K562 (cell line): ENCODE data around the gene HEATR3. TPM values are rescaled to one million over a fixed set of nuclear protein-coding genes. Genes with fewer than 3 reads are reported as not detected.

Experiments
- ARNT ChIP-seq, 2 experiments: fragments of 450-650 bp; IDR thresholded peaks; 2 replicates each; pipeline ENCODE4 v1.6.1; 2016; ENCODE audit warnings: mild to moderate bottlenecking in 1 of 2
- BCOR ChIP-seq: fragments of 450-650 bp; IDR thresholded peaks from 2 replicates; pipeline ENCODE4 v1.6.1; 2016
- CEBPB ChIP-seq: fragments of 450-650 bp; IDR thresholded peaks from 2 replicates; pipeline ENCODE4 v1.6.1; 2016; ENCODE audit warnings: missing genetic modification characterization, missing compliant biosample characterization
- COPS2 ChIP-seq: fragments of 450-650 bp; conservative IDR thresholded peaks from 2 replicates; pipeline ENCODE4 v1.6.1; 2016; ENCODE audit warnings: mild to moderate bottlenecking, moderate library complexity
- FOS ChIP-seq: IDR thresholded peaks from 3 replicates; pipeline ENCODE4 v1.6.1; 2011; ENCODE audit not compliant: insufficient read length; ENCODE audit errors: extremely low read depth
- GTF2B ChIP-seq: IDR thresholded peaks from 2 replicates; pipeline ENCODE4 v1.6.1; 2011; ENCODE audit not compliant: insufficient read length; ENCODE audit errors: extremely low read depth
- JUN ChIP-seq, 2 experiments: sonication (generic) in 1 of 2; formaldehyde crosslinking in 1 of 2; IDR thresholded peaks; 2 replicates each; pipeline versions ENCODE4 v1.6.1 to v1.8.0; 2012 to 2022; ENCODE audit warnings: borderline replicate concordance in 2 of 2, mild to moderate bottlenecking in 2 of 2, improper control_type of control experiment in 1 of 2, low read depth in 1 of 2, low read length in 1 of 2, missing genetic modification reagents in 1 of 2
- NEUROD1 ChIP-seq: fragments of 150-350 bp; IDR thresholded peaks from 2 replicates; pipeline ENCODE4 v1.6.1; 2014; ENCODE audit warnings: borderline replicate concordance, low read length, low read depth; ENCODE audit not compliant: partially characterized antibody
- NFE2L1 ChIP-seq: fragments of 450-650 bp; IDR thresholded peaks from 2 replicates; pipeline ENCODE4 v1.6.1; 2016; ENCODE audit warnings: missing genetic modification characterization, low read depth, mild to moderate bottlenecking, missing compliant biosample characterization, moderate library complexity, borderline replicate concordance
- NR4A1 ChIP-seq, 2 experiments: fragments of 250-450 bp in 1 of 2; fragments of 450-650 bp in 1 of 2; sonication (Bioruptor Pico) in 1 of 2; IDR thresholded peaks; 2 replicates each; pipeline versions ENCODE4 v1.4.0 to v1.6.1; 2016 to 2020; ENCODE audit warnings: mild to moderate bottlenecking in 2 of 2, missing compliant biosample characterization in 1 of 2, missing genetic modification characterization in 1 of 2, moderate library complexity in 1 of 2
- RNF2 ChIP-seq: sonication (generic); IDR thresholded peaks from 2 replicates; pipeline ENCODE4 v1.6.1; 2016
- TSC22D4 ChIP-seq: fragments of 450-650 bp; IDR thresholded peaks from 2 replicates; pipeline ENCODE4 v1.6.1; 2016; ENCODE audit warnings: missing genetic modification characterization, missing biosample characterization, control low read depth
- ZBTB8A ChIP-seq: fragments of 450-650 bp; IDR thresholded peaks from 2 replicates; pipeline ENCODE4 v1.6.1; 2018; ENCODE audit warnings: mild to moderate bottlenecking, moderate library complexity; ENCODE audit not compliant: partially characterized antibody
- ZNF717 ChIP-seq: fragments of 250-450 bp; sonication (Bioruptor Pico); IDR thresholded peaks from 2 replicates; pipeline ENCODE4 v1.5.0; 2021
- polyA plus RNA-seq, 8 experiments: library from polyadenylated mRNA; depleted of rRNA in 4 of 8; stranded (reverse) in 5 of 8; unstranded in 3 of 8; fragments of >200 nt; fragmentation: Nextera tagmentation in 2 of 8; fragmentation: Illumina TruSeq in 1 of 8; extraction: Ambion mirVana in 2 of 8; extraction: Trizol in 1 of 8; gene quantifications; 2 replicates each; pipeline versions ENCODE4 v1.2.1 to v1.2.3, GENCODE V29; 2011 to 2014; ENCODE audit warnings: inconsistent platforms in 1 of 8, missing spikeins in 1 of 8
- total RNA-seq, 7 experiments: library from RNA; depleted of rRNA in 6 of 7; stranded (reverse); fragments of >200 nt in 6 of 7; fragmentation: Illumina TruSeq in 2 of 7; extraction: Trizol in 2 of 7; gene quantifications; 2 replicates each; pipeline versions ENCODE4 v1.2.1 to v1.2.3, GENCODE V29; 2011 to 2021; ENCODE audit warnings: low replicate concordance in 1 of 7
- TF ChIP-seq, protein P1 (sequence below): fragments of 250-450 bp; sonication (Bioruptor Pico); IDR thresholded peaks from 2 replicates; pipeline ENCODE4 v1.5.0; 2022; ENCODE audit warnings: mild to moderate bottlenecking
- TF ChIP-seq, protein P2 (sequence below): fragments of 250-450 bp; sonication (Bioruptor Pico); IDR thresholded peaks from 2 replicates; pipeline ENCODE4 v1.5.1; 2021; ENCODE audit warnings: mild to moderate bottlenecking
- TF ChIP-seq, protein P3 (sequence below): fragments of 450-650 bp; formaldehyde crosslinking; IDR thresholded peaks from 2 replicates; pipeline ENCODE4 v1.4.0; 2020; ENCODE audit warnings: mild to moderate bottlenecking, mixed read lengths
- TF ChIP-seq, protein P4 (sequence below): fragments of 450-650 bp; conservative IDR thresholded peaks from 2 replicates; pipeline ENCODE4 v1.6.1; 2016; ENCODE audit warnings: missing genetic modification characterization, low read depth, mild to moderate bottlenecking, missing compliant biosample characterization, moderate library complexity

The HEATR3 gene
- total and polyA plus RNA-seq, 9 of the 15 experiments (the other 6 are each of a cell fraction or from before 2014, with no cell fraction given) = 1.7 to 30.2 (median 18.8) TPM

- TF ChIP-seq GTF2B (no peak), TSC22D4 (tag) (no peak), NFE2L1 (tag) (no peak), ARNT (IDR thresholded peaks at IDR 0.05) (0 out of 4 replicates have a peak, but pooled peaks of 1 of the 2 experiments have one; percentile 55), NR4A1 (CRISPR knock-in tag; IDR thresholded peaks at IDR 0.05) (no peak), NR4A1 (tag; IDR thresholded peaks at IDR 0.05) (no peak), NEUROD1 (peak; percentile 99), FOS (peak; percentile 97), ZNF717 (CRISPR knock-in tag) (no peak), ZBTB8A (no peak), BCOR (peak; percentile 61; the same call in 1 of the 2 replicates), COPS2 (no peak), CEBPB (tag) (no peak), JUN (IDR thresholded peaks at IDR 0.05; ENCODE audit: borderline replicate concordance, low read depth, low read length) (peak; percentile 15; the same call in 1 of the 2 replicates), JUN (CRISPR knock-in tag; IDR thresholded peaks at IDR 0.05; ENCODE audit: borderline replicate concordance) (no peak), RNF2 (no peak)
- TF ChIP-seq, protein P1, sequence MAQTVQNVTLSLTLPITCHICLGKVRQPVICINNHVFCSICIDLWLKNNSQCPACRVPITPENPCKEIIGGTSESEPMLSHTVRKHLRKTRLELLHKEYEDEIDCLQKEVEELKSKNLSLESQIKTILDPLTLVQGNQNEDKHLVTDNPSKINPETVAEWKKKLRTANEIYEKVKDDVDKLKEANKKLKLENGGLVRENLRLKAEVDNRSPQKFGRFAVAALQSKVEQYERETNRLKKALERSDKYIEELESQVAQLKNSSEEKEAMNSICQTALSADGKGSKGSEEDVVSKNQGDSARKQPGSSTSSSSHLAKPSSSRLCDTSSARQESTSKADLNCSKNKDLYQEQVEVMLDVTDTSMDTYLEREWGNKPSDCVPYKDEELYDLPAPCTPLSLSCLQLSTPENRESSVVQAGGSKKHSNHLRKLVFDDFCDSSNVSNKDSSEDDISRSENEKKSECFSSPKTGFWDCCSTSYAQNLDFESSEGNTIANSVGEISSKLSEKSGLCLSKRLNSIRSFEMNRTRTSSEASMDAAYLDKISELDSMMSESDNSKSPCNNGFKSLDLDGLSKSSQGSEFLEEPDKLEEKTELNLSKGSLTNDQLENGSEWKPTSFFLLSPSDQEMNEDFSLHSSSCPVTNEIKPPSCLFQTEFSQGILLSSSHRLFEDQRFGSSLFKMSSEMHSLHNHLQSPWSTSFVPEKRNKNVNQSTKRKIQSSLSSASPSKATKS (CRISPR knock-in tag) = no peak
- TF ChIP-seq, protein P2, sequence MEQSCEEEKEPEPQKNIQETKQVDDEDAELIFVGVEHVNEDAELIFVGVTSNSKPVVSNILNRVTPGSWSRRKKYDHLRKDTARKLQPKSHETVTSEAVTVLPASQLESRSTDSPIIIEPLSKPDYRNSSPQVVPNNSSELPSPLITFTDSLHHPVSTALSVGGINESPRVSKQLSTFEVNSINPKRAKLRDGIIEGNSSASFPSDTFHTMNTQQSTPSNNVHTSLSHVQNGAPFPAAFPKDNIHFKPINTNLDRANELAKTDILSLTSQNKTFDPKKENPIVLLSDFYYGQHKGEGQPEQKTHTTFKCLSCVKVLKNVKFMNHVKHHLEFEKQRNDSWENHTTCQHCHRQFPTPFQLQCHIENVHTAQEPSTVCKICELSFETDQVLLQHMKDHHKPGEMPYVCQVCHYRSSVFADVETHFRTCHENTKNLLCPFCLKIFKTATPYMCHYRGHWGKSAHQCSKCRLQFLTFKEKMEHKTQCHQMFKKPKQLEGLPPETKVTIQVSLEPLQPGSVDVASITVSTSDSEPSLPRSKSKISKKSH = no peak
- TF ChIP-seq, protein P3, sequence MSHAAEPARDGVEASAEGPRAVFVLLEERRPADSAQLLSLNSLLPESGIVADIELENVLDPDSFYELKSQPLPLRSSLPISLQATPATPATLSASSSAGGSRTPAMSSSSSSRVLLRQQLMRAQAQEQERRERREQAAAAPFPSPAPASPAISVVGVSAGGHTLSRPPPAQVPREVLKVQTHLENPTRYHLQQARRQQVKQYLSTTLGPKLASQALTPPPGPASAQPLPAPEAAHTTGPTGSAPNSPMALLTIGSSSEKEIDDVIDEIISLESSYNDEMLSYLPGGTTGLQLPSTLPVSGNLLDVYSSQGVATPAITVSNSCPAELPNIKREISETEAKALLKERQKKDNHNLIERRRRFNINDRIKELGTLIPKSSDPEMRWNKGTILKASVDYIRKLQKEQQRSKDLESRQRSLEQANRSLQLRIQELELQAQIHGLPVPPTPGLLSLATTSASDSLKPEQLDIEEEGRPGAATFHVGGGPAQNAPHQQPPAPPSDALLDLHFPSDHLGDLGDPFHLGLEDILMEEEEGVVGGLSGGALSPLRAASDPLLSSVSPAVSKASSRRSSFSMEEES (CRISPR knock-in tag) = no peak
- TF ChIP-seq, protein P4, sequence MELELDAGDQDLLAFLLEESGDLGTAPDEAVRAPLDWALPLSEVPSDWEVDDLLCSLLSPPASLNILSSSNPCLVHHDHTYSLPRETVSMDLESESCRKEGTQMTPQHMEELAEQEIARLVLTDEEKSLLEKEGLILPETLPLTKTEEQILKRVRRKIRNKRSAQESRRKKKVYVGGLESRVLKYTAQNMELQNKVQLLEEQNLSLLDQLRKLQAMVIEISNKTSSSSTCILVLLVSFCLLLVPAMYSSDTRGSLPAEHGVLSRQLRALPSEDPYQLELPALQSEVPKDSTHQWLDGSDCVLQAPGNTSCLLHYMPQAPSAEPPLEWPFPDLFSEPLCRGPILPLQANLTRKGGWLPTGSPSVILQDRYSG (tag) = no peak
Measured at GRCh38 chr16:50024684-50025536, 40.9 kb upstream of the HEATR3 start, which contains the start of gene CNEP1R1 (continued).
